Activated naive CD4-positive, alpha-beta T cell treated with anti-CD3 and anti-CD28 coated beads, Interleukin-2, amount 50 U/mL, for 24 hours (primary cell): Measurements from ENCODE around the gene SND1.

Experiments used
- H3K27ac Mint-ChIP-seq: one replicate; pipeline ENCODE4 v1.8.0; 2021; ENCODE audit warnings: mild to moderate bottlenecking, mixed read lengths
- H3K27me3 Mint-ChIP-seq: one replicate; pipeline ENCODE4 v1.8.0; 2021; ENCODE audit warnings: mixed read lengths
- H3K36me3 Mint-ChIP-seq: one replicate; pipeline ENCODE4 v1.8.0; 2021; ENCODE audit warnings: mixed read lengths
- H3K4me1 Mint-ChIP-seq: one replicate; pipeline ENCODE4 v1.8.0; 2021; ENCODE audit warnings: mixed read lengths
- H3K4me3 Mint-ChIP-seq: one replicate; pipeline ENCODE4 v1.8.0; 2021; ENCODE audit warnings: mild to moderate bottlenecking, mixed read lengths
- H3K9me3 Mint-ChIP-seq: one replicate; pipeline ENCODE4 v1.8.0; 2021; ENCODE audit warnings: mixed read lengths

SND1 gene

DNA sequence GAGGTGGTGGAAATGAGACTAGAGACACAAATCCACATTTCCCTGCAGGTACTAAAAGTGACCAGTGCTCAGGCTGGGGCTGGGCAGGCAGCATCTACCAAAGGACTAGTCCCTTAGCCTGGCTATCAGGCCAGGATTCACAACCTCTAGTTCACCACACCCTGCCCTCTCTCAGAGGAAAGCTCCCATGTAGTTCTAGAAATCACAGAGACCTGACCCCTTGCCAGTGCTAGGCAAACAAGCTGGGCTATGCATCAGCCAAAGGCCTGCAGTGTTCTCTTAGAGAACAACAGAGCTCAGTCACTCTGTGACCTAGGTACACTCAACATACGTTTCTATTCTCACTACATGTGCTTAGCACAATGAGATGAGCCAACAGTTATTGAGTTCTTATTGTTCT is 405.9 kb downstream of the SND1 start:
- Mint-ChIP-seq H3K36me3 (peaks cover 3% of the 10 kb centered on the region), H3K27ac (no peak overlapping the region), H3K4me1 (peaks cover 73% of the 10 kb centered on the region)

GRCh38 chr7:128059143-128059988 is 407.4 kb downstream of the SND1 start:
- no peaks in the 10 kb centered on the region for H3K9me3 Mint-ChIP-seq
- peaks cover 70% of the 10 kb centered on the region for H3K4me1 Mint-ChIP-seq
- no peaks in the 10 kb centered on the region for H3K27me3 Mint-ChIP-seq
- peak overlapping the region; percentile 74 for H3K27ac Mint-ChIP-seq
- peaks cover 5% of the 10 kb centered on the region for H3K36me3 Mint-ChIP-seq
- H3K4me3 Mint-ChIP-seq = peak overlapping the region; percentile 28

More for the DNA sequence above, 405.9 kb downstream of the SND1 start:
- H3K4me3 Mint-ChIP-seq = no peak overlapping the region
- H3K27me3 Mint-ChIP-seq = no peaks in the 10 kb centered on the region
- no peaks in the 10 kb centered on the region for H3K9me3 Mint-ChIP-seq

DNA sequence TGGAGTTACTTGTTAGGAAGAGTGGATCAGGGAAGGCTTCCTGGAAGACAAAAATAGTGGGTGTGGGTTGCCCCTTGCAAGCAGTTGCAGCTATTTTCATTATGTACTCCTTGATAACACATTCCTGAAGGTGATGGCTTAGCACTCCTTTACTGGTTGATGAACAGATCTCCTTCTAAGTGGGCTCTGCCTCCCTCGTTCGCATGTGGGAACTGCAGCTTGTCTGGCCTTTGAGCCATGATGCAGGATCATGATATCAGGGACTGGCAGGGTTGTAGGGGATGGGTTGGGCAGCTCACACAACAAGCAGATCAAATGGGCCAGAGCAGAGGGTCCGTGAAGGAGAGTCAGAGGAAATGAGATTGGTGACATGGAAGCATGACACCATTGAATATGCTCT is 408.0 kb downstream of the SND1 start:
- H3K27me3 Mint-ChIP-seq = no peaks in the 10 kb centered on the region
- peaks cover 68% of the 10 kb centered on the region for H3K4me1 Mint-ChIP-seq
- no peak overlapping the region for H3K27ac Mint-ChIP-seq
- H3K9me3 Mint-ChIP-seq = no peaks in the 10 kb centered on the region
- peaks cover 5% of the 10 kb centered on the region for H3K36me3 Mint-ChIP-seq
- H3K4me3 Mint-ChIP-seq = no peak overlapping the region

DNA sequence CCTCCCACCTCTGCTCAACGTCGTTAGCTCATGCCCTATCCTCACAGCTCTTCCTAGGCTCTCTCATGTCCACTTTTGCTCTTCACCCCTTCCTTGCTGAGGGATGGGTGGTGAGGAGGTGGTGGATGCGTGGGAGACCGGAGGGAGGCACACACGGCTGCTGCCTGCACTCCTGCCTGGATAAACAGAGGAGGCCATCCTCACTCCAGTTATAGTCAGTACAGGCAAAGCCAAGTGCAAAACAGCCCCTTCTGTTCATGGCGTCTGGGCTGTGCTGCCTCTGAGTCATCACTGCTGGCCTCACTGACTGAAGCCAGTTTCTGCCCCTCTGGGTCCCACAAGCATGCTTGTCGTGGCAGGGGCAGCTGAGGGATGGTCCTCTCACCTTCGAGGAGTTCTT is 411.1 kb downstream of the SND1 start:
- Mint-ChIP-seq H3K9me3 (no peaks in the 10 kb centered on the region), H3K27me3 (no peaks in the 10 kb centered on the region), H3K4me1 (peaks cover 54% of the 10 kb centered on the region), H3K4me3 (no peak overlapping the region), H3K27ac (no peak overlapping the region), H3K36me3 (peaks cover 8% of the 10 kb centered on the region)

- H3K9me3 Mint-ChIP-seq = no peaks in the 10 kb centered on the region
- H3K4me3 Mint-ChIP-seq = no peak overlapping the region
- no peaks in the 10 kb centered on the region for H3K27me3 Mint-ChIP-seq
Measured at GRCh38 chr7:128065872-128066271, 413.9 kb downstream of the SND1 start.

DNA sequence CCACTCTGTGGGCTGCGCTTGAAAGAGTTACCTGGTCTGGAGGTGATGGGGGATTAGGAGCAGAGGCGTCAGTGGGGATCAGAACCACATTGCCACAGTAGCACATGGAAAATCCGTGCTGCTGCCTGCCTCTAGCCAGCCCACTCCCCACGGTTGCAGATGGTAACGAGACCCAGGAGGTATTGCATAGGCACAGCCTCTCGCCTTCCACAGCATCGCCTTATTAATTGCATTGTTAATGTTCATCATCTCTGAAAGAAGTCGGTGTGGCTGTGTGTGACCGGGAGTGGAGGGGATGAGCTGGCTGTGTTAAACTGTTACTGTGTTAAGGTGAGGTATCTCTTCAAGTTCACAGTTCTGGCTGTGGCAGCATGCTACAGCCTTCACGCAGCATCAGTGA is 414.4 kb downstream of the SND1 start:
- H3K4me1 Mint-ChIP-seq = peaks cover 46% of the 10 kb centered on the region
- no peaks in the 10 kb centered on the region for H3K9me3 Mint-ChIP-seq
- H3K27ac Mint-ChIP-seq = no peak overlapping the region
- H3K4me3 Mint-ChIP-seq = no peak overlapping the region
- peaks cover 13% of the 10 kb centered on the region for H3K36me3 Mint-ChIP-seq
- H3K27me3 Mint-ChIP-seq = no peaks in the 10 kb centered on the region

More at GRCh38 chr7:128065872-128066271, 413.9 kb downstream of the SND1 start:
- peaks cover 13% of the 10 kb centered on the region for H3K36me3 Mint-ChIP-seq
- no peak overlapping the region for H3K27ac Mint-ChIP-seq
- H3K4me1 Mint-ChIP-seq = peaks cover 44% of the 10 kb centered on the region

GRCh38 chr7:128066858-128067257 is 414.9 kb downstream of the SND1 start:
- H3K27me3 Mint-ChIP-seq = no peaks in the 10 kb centered on the region
- no peak overlapping the region for H3K4me3 Mint-ChIP-seq
- no peaks in the 10 kb centered on the region for H3K9me3 Mint-ChIP-seq
- no peak overlapping the region for H3K27ac Mint-ChIP-seq
- H3K36me3 Mint-ChIP-seq = peaks cover 13% of the 10 kb centered on the region
- H3K4me1 Mint-ChIP-seq = peaks cover 50% of the 10 kb centered on the region

DNA sequence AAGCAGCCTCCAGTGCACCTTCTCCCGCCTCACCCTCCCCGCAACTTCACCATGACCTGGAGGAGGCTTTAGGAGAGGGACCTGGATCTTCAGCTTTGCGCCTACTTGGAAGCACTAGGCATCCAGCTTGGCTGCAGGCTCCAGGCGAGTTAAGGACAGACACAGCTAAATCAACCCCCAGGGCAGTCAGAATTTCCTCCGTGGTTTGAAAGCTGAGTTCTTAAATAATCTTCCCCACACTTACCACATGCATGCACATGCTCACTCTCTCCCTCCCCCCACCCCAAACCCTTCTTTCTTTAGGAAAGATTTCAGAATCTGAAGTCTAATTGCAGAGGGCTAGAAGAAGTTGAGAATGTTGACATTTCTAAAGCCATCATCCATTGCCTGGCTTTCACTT is 416.0 kb downstream of the SND1 start:
- no peaks in the 10 kb centered on the region for H3K27me3 Mint-ChIP-seq
- H3K4me1 Mint-ChIP-seq = peaks cover 49% of the 10 kb centered on the region
- peaks cover 13% of the 10 kb centered on the region for H3K36me3 Mint-ChIP-seq
- H3K9me3 Mint-ChIP-seq = no peaks in the 10 kb centered on the region
- no peak overlapping the region for H3K4me3 Mint-ChIP-seq
- H3K27ac Mint-ChIP-seq = no peak overlapping the region

DNA sequence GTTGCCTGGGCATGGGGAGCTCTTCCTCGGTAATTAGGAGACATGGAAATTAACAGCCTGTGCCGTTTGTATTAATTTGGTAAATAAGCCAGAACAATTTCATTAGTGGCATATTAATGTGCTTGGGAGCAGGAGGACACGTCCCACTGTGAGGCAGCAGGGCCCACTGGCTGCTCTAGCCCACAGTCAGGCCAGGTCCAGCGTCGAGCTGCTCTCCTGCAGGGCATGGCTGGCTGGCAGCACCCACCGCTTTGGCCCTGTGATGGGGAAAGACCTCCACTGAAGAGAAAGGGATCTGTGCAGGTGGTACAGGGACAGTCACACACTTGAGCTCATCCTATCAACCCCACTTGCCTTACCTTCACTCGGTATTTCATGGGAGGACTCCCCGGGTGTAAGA is 416.8 kb downstream of the SND1 start:
- Mint-ChIP-seq H3K9me3 (no peaks in the 10 kb centered on the region), H3K27me3 (no peaks in the 10 kb centered on the region), H3K4me1 (peaks cover 49% of the 10 kb centered on the region), H3K4me3 (no peak overlapping the region), H3K36me3 (peaks cover 13% of the 10 kb centered on the region), H3K27ac (no peak overlapping the region)

- Mint-ChIP-seq H3K9me3 (no peaks in the 10 kb centered on the region), H3K4me3 (peak overlapping the region; percentile 1), H3K36me3 (peaks cover 10% of the 10 kb centered on the region), H3K27me3 (no peaks in the 10 kb centered on the region), H3K4me1 (peaks cover 45% of the 10 kb centered on the region), H3K27ac (no peak overlapping the region)
Measured at GRCh38 chr7:128069373-128070364, 417.7 kb downstream of the SND1 start.

- H3K36me3 Mint-ChIP-seq = peaks cover 5% of the 10 kb centered on the region
- H3K4me3 Mint-ChIP-seq = peak overlapping the region; percentile 30
- H3K27me3 Mint-ChIP-seq = no peaks in the 10 kb centered on the region
- peak overlapping the region; percentile 10 for H3K27ac Mint-ChIP-seq
- no peaks in the 10 kb centered on the region for H3K9me3 Mint-ChIP-seq
- peaks cover 40% of the 10 kb centered on the region for H3K4me1 Mint-ChIP-seq
Measured at GRCh38 chr7:128071376-128071775, 419.4 kb downstream of the SND1 start.

- H3K36me3 Mint-ChIP-seq = peaks cover 5% of the 10 kb centered on the region
- no peaks in the 10 kb centered on the region for H3K9me3 Mint-ChIP-seq
- H3K27me3 Mint-ChIP-seq = no peaks in the 10 kb centered on the region
- no peak overlapping the region for H3K27ac Mint-ChIP-seq
- no peak overlapping the region for H3K4me3 Mint-ChIP-seq
- H3K4me1 Mint-ChIP-seq = peaks cover 40% of the 10 kb centered on the region
Measured at GRCh38 chr7:128071801-128072200, 419.8 kb downstream of the SND1 start.

- Mint-ChIP-seq H3K27me3 (no peaks in the 10 kb centered on the region), H3K4me1 (peaks cover 25% of the 10 kb centered on the region), H3K4me3 (no peak overlapping the region), H3K27ac (no peak overlapping the region), H3K36me3 (peaks cover 5% of the 10 kb centered on the region), H3K9me3 (no peaks in the 10 kb centered on the region)
Measured at GRCh38 chr7:128073671-128074310, 421.8 kb downstream of the SND1 start.

- H3K27ac Mint-ChIP-seq = no peak overlapping the region
- H3K27me3 Mint-ChIP-seq = no peaks in the 10 kb centered on the region
- H3K9me3 Mint-ChIP-seq = no peaks in the 10 kb centered on the region
Measured at GRCh38 chr7:128074336-128074735, 422.3 kb downstream of the SND1 start.

DNA sequence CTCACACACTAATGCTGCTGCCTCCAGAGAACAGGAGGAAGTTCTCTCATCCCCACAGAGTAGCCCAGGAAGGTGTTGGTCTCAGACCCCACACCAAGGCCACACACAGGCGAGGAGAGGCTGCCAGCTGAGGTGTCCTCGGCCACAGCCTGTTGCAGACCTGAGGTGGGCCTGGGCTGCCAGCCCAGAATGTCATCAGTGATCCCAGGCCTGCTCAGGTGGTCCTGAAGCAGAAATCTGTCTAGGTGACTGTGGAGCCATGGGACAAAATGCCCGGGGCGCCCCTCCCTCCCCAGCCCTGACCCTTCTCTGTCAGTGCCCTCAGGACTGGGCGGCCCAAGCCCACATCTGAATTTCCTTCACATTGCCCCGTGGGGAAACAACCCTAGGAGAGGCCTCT is 422.7 kb downstream of the SND1 start:
- H3K36me3 Mint-ChIP-seq = peaks cover 3% of the 10 kb centered on the region
- peaks cover 21% of the 10 kb centered on the region for H3K4me1 Mint-ChIP-seq
- no peak overlapping the region for H3K4me3 Mint-ChIP-seq
- no peak overlapping the region for H3K27ac Mint-ChIP-seq
- no peaks in the 10 kb centered on the region for H3K9me3 Mint-ChIP-seq
- no peaks in the 10 kb centered on the region for H3K27me3 Mint-ChIP-seq

More at GRCh38 chr7:128074336-128074735, 422.3 kb downstream of the SND1 start:
- H3K36me3 Mint-ChIP-seq = peaks cover 3% of the 10 kb centered on the region
- H3K4me1 Mint-ChIP-seq = peaks cover 21% of the 10 kb centered on the region
- H3K4me3 Mint-ChIP-seq = no peak overlapping the region
